Measurements from ENCODE around the gene TRA2B. TPM values are rescaled to one million over a fixed set of nuclear protein-coding genes. Genes with fewer than 3 reads are reported as not detected.

The TRA2B gene
- total RNA-seq, 4 donors from 2014 or later, result 73.8 to 164 (median 85.1) TPM

DNA sequence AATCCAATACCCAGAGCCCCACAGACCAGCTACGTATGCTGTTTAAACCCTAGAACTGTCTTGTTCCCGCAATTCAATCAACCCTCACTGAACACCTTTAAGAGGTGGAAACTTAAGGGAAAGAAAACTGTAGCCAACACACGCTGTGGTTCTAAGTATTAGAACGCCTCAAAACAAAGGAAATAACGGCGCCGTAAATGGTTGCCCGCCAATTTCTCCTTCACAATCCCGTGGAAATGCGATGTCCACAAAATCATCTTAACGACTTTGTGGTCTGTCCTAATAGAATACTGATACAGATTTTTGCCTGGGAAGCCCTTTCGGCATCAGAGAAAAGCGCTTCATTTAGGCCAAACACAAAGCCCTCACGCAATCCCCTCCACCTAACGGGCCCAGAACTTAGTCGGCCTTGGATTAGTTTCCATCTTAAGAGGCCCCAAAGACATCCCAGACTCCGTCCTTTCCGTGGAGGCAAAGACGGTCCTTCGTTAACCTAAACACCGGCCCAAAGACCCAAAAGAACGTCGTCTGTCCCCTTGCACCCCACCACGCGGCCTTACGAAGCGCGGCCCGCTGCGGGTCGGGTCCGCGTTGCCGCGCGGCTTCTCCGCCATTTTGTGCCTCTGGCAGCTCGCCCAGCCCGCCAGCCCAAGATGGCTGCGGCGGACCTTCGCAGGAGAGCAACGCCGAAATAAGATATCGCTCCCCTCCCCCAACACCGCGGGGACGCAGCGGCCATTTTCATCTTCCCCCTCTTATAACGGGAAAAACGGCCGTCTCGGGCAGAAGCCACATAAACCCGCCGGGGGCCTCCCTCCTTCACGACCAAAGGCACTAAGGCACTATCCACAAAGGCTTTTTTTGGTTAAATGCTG is 763 bp downstream of the TRA2B start:
- H3K27ac ChIP-seq (replicated peaks in 1 of 4), result peak overlapping the region; percentile 98 to 100 (median 100)
- peaks cover 30 to 47% (median 39%) of the 10 kb centered on the region in 4 donors for H3K4me1 ChIP-seq
- H3K36me3 ChIP-seq, result no peaks in the 10 kb centered on the region
- 0% methylated on average over 38 of the region's 56 CpGs for WGBS
- no peaks in the 10 kb centered on the region for H3K9me3 ChIP-seq
- peak in 1 of 2 donors; percentile 86 for TF ChIP-seq POLR2AphosphoS5 (IDR thresholded peaks at IDR 0.05)
- TF ChIP-seq EP300 (IDR thresholded peaks at IDR 0.05), result no peak
- H3K4me3 ChIP-seq, result peak overlapping the region; percentile 74 to 99 (median 99)
- no peaks in the 10 kb centered on the region for H3K27me3 ChIP-seq
- DNase-seq (ENCODE audit: extremely low spot score), result peak; percentile 96
- intact Hi-C loops (cut with DNase I), result loop anchor here (10.0 kb wide), 1 partner anchor 282 kb away; no protein-coding TSS in a partner anchor

DNA sequence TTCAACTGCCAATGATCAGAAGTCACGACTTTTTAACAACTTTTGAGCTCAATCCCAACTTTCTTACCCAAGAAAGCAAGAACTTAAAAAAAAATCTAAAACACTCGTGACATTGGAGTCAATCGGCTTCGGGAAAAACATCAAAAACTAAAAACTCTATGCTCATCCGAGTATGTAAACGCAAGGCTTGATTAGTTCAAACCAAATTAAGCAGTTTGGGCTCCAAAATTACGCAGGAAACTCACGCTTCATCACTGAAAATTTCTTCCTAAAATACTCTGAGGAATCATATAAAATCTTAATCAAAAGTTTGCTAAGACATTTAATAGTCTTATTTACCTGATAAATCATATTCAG is 1.6 kb downstream of the TRA2B start:
- Histone ChIP-seq H3K4me3 (peak overlapping the region; percentile 74 to 99 (median 99)), H3K9me3 (no peaks in the 10 kb centered on the region), H3K27me3 (no peaks in the 10 kb centered on the region), H3K4me1 (peaks cover 35 to 55% (median 47%) of the 10 kb centered on the region in 4 donors), H3K27ac (replicated peaks in 1 of 4) (peak overlapping the region; percentile 98 to 100 (median 100)), H3K36me3 (no peaks in the 10 kb centered on the region)
- WGBS, result under 1% methylated on average over 8 of the region's 8 CpGs
- TF ChIP-seq EP300 (IDR thresholded peaks at IDR 0.05) (no peak), POLR2AphosphoS5 (IDR thresholded peaks at IDR 0.05) (no peak), POLR2A (IDR thresholded peaks at IDR 0.05; ENCODE audit: low read depth) (no peak)
- TF ChIP-seq, protein P1, sequence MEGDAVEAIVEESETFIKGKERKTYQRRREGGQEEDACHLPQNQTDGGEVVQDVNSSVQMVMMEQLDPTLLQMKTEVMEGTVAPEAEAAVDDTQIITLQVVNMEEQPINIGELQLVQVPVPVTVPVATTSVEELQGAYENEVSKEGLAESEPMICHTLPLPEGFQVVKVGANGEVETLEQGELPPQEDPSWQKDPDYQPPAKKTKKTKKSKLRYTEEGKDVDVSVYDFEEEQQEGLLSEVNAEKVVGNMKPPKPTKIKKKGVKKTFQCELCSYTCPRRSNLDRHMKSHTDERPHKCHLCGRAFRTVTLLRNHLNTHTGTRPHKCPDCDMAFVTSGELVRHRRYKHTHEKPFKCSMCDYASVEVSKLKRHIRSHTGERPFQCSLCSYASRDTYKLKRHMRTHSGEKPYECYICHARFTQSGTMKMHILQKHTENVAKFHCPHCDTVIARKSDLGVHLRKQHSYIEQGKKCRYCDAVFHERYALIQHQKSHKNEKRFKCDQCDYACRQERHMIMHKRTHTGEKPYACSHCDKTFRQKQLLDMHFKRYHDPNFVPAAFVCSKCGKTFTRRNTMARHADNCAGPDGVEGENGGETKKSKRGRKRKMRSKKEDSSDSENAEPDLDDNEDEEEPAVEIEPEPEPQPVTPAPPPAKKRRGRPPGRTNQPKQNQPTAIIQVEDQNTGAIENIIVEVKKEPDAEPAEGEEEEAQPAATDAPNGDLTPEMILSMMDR (IDR thresholded peaks at IDR 0.05), result no peak
- intact Hi-C loops (cut with DNase I), result loop anchor here (10.0 kb wide), 1 partner anchor 281 kb away; no protein-coding TSS in a partner anchor
- no peak for DNase-seq (ENCODE audit: extremely low spot score)

DNA sequence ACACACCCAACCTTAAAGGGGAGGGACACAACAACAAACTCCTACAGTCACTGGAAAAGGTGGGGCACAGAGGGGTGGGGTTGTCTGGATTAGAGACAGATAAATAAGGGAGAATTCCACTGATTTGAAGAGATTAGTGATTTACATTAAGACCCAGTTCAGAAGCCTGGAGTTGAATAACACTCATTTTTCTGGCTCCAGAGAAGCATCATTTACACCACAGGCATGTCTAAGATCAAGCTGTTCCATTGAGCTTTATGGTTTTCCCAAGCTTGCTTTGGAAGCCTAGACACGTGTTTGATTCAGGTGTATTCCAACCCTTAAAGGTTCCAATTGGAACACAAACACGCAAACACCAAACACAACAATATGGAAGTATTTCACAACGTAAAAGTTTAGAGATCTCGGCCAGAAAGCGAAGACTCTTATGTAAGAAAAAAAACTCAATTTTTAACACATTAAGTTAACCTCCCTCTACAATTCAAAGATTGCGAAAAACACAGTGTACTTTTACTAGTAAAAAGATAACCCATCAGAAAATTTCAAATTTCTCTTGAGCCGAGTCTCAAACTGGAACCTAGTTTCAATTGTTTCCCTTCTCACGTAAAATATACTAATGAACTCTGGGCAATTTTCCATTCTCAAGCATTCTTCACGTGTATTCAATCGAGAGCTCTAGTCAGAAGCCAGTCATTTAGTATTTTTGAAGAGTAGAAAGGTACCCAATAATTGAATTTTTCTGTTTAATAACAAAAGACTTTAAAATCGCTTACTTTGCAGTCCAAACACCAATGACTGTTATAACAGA is 2.1 kb downstream of the TRA2B start:
- peaks cover 41 to 60% (median 53%) of the 10 kb centered on the region in 4 donors for H3K4me1 ChIP-seq
- intact Hi-C loops (cut with DNase I), result loop anchor here (10.0 kb wide), 1 partner anchor 281 kb away; no protein-coding TSS in a partner anchor

DNA sequence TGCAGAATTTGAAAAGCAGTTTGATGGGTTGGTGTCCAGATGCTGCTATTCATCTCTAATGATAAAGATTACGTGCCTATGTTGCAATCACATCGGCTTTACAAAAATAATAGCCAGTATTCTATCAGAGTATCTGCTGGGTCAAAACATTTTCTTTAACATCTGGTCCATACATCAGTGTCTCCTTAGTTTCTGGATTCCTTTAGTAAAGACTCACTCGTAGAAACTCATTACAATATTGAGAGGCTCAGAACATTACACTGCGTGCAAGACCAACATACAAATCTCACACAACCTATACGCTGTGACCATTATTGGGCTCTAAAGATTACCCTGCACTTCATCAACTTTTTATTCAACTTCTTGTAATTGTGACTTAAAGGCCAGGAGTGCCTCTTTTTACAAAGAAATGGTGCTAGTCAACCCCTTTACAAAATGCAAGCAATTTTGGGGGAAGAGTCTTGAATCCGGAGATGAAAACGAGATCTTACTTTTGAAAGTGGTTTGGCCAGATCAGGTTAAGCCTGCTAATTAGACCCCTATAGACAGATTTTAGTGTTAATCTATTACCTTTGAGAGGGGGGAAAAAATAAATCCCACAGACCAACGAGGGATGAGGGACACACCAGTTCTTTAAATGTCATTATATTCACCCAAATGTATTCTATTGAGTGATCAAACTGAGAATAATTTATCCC is 2.9 kb downstream of the TRA2B start:
- WGBS, result 2% methylated on average over 8 of the region's 8 CpGs
- no peaks in the 10 kb centered on the region for H3K36me3 ChIP-seq
- intact Hi-C loops (cut with DNase I), result loop anchor here (10.0 kb wide), 1 partner anchor 280 kb away; no protein-coding TSS in a partner anchor
- H3K9me3 ChIP-seq, result no peaks in the 10 kb centered on the region
- peak overlapping the region in 2 of 4 donors; percentile 98 to 100 for H3K27ac ChIP-seq (replicated peaks in 1 of 4)
- no peak for DNase-seq (ENCODE audit: extremely low spot score)
- no peaks in the 10 kb centered on the region for H3K27me3 ChIP-seq
- peak overlapping the region; percentile 74 to 99 (median 99) for H3K4me3 ChIP-seq
- H3K4me1 ChIP-seq, result peaks cover 49 to 68% (median 60%) of the 10 kb centered on the region in 4 donors
- TF ChIP-seq EP300 (IDR thresholded peaks at IDR 0.05) (no peak), POLR2A (IDR thresholded peaks at IDR 0.05; ENCODE audit: low read depth) (no peak)

More for the DNA sequence above, 2.1 kb downstream of the TRA2B start:
- no peak for DNase-seq (ENCODE audit: extremely low spot score)
- TF ChIP-seq EP300 (IDR thresholded peaks at IDR 0.05), result no peak
- no peak for TF ChIP-seq POLR2AphosphoS5 (IDR thresholded peaks at IDR 0.05)
- TF ChIP-seq POLR2A (IDR thresholded peaks at IDR 0.05; ENCODE audit: low read depth), result no peak
- TF ChIP-seq, protein P1 (IDR thresholded peaks at IDR 0.05), result no peak
- no peaks in the 10 kb centered on the region for H3K27me3 ChIP-seq
- no peaks in the 10 kb centered on the region for H3K9me3 ChIP-seq
- H3K36me3 ChIP-seq, result no peaks in the 10 kb centered on the region
- 3% methylated on average over 11 of the region's 11 CpGs for WGBS
- H3K27ac ChIP-seq (replicated peaks in 1 of 4), result peak overlapping the region; percentile 98 to 100 (median 100)
- H3K4me3 ChIP-seq, result peak overlapping the region; percentile 74 to 99 (median 99)

DNA sequence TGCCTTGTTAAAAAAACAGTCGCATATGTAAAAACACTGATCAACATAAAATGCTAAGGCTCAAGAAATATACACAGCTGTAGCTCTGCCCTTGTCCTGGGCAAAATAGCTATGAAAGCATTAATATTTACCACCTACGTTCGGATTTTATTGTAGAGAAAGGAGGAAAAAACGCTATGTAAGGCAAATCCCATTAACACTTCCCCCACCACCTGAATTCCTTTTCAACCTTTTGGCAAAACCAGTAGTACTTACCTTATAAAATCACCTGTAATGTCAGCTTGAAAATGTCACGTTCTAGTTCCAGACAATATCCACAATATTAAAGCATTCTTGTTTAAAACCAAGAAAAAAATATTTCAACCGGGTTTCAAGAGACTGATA is 3.6 kb downstream of the TRA2B start:
- WGBS, result 6% methylated on average over 6 of the region's 6 CpGs
- intact Hi-C loops (cut with DNase I), result loop anchor here (10.0 kb wide), 1 partner anchor 279 kb away; no protein-coding TSS in a partner anchor
- H3K4me1 ChIP-seq, result peaks cover 56 to 76% (median 68%) of the 10 kb centered on the region in 4 donors

More for the DNA sequence above, 3.6 kb downstream of the TRA2B start:
- peak overlapping the region in 3 of 4 donors; percentile 5 to 98 (median 17) for H3K27ac ChIP-seq (replicated peaks in 1 of 4)
- H3K9me3 ChIP-seq, result no peaks in the 10 kb centered on the region
- TF ChIP-seq POLR2AphosphoS5 (IDR thresholded peaks at IDR 0.05), result no peak
- TF ChIP-seq EP300 (IDR thresholded peaks at IDR 0.05), result no peak
- TF ChIP-seq, protein P1 (IDR thresholded peaks at IDR 0.05), result no peak
- no peak for TF ChIP-seq POLR2A (IDR thresholded peaks at IDR 0.05; ENCODE audit: low read depth)
- H3K36me3 ChIP-seq, result no peaks in the 10 kb centered on the region
- DNase-seq (ENCODE audit: extremely low spot score), result no peak
- H3K27me3 ChIP-seq, result no peaks in the 10 kb centered on the region
- peak overlapping the region; percentile 74 to 99 (median 99) for H3K4me3 ChIP-seq
